Stimulated activated effector memory CD8-positive, alpha-beta T cell treated with anti-CD3 and anti-CD28 coated beads, Interleukin-12 subunit alpha, Interleukin-12 subunit beta, amount 100 ng/mL, for 72 hours (primary cell): Measurements from ENCODE around the gene SNX32.

Experiments used
- ATAC-seq: fragments of 150-1000 bp; cut with Tn5 transposase; 2 replicates; pipeline ENCODE4 v1.10.0; 2021
- DNase-seq, 2 donors: peaks; one replicate each; pipeline ENCODE4 v3.0.0; 2021 to 2022; ENCODE audit warnings: low spot score in 2 of 2
- H3K27ac Mint-ChIP-seq: one replicate; pipeline ENCODE4 v1.8.0; 2022; ENCODE audit warnings: mild to moderate bottlenecking, mixed read lengths
- H3K36me3 Mint-ChIP-seq: one replicate; pipeline ENCODE4 v1.8.0; 2022; ENCODE audit warnings: mild to moderate bottlenecking, mixed read lengths
- H3K4me1 Mint-ChIP-seq: one replicate; pipeline ENCODE4 v1.8.0; 2022; ENCODE audit warnings: mixed read lengths
- H3K4me3 Mint-ChIP-seq: one replicate; pipeline ENCODE4 v1.8.0; 2022; ENCODE audit warnings: mild to moderate bottlenecking, mixed read lengths
- H3K9me3 Mint-ChIP-seq: one replicate; pipeline ENCODE4 v1.8.0; 2022; ENCODE audit warnings: mixed read lengths

The SNX32 gene

GRCh38 chr11:65873318-65874156, 39.8 kb downstream of the SNX32 start:
- Mint-ChIP-seq H3K4me1 (peaks cover 43% of the 10 kb centered on the region), H3K27ac (peak overlapping the region; percentile 95), H3K9me3 (no peaks in the 10 kb centered on the region), H3K36me3 (peaks cover 11% of the 10 kb centered on the region), H3K4me3 (peak overlapping the region; percentile 95)
- DNase-seq = peak; percentile 99 to 100
- peak; percentile 85 for ATAC-seq

GRCh38 chr11:65879617-65880016, 45.9 kb downstream of the SNX32 start, which contains the start of gene CTSW:
CTSW (plus strand) TSS chr11:65879837; CDS start chr11:65879855, 18 bp downstream.
- peak within 1 kb of the TSS; percentile 85 for H3K4me3 Mint-ChIP-seq
- H3K36me3 Mint-ChIP-seq = peaks cover 50% of the 10 kb centered on the region
- peak within 1 kb of the TSS; percentile 97 for H3K27ac Mint-ChIP-seq
- peaks cover 55% of the 10 kb centered on the region for H3K4me1 Mint-ChIP-seq
- ATAC-seq (peak; percentile 66), DNase-seq (peak in 1 of 2 donors; percentile 72)
- H3K9me3 Mint-ChIP-seq = no peaks in the 10 kb centered on the region

- H3K36me3 Mint-ChIP-seq = peaks cover 54% of the 10 kb centered on the region
- H3K27ac Mint-ChIP-seq = peak overlapping the region; percentile 97
- H3K9me3 Mint-ChIP-seq = no peaks in the 10 kb centered on the region
- DNase-seq = no peak
- peak overlapping the region; percentile 85 for H3K4me3 Mint-ChIP-seq
- H3K4me1 Mint-ChIP-seq = peaks cover 60% of the 10 kb centered on the region
- ATAC-seq = no peak
These were observed 46.3 kb downstream of the SNX32 start for GRCh38 chr11:65880027-65880426.

DNA sequence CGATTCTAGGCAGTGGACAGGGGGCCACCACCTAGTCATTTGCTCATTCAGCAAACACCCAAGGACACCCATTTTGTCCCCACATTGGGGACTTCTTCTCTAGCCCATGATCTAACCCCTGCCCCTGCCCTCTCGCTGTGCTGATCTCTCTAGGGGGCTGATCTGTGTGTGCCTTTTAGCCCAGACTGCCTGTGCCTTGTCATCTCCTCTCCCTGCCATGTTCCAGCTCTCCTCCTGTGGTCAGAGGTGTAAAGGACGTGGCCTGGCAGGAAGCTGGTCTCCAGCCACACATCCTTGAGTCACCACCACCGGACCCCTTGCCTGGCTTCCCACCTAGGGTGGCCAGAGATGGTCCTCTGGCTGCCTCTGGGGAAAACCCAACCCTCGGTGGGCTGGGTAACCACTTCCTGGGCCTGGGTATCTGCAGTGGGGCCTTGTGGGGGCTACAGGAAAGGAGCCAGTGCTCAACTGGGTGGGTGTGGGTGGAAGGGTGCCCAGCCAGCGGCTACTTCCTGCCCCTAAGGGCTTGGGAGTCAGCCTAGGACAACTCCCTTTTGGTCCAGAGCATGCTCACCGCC, 47.2 kb downstream of the SNX32 start:
- DNase-seq = peak in 1 of 2 donors; percentile 77
- peak overlapping the region; percentile 85 for H3K4me3 Mint-ChIP-seq
- peaks cover 63% of the 10 kb centered on the region for H3K4me1 Mint-ChIP-seq
- ATAC-seq = peak; percentile 48
- H3K9me3 Mint-ChIP-seq = no peaks in the 10 kb centered on the region
- H3K27ac Mint-ChIP-seq = peak overlapping the region; percentile 97
- H3K36me3 Mint-ChIP-seq = peaks cover 63% of the 10 kb centered on the region

GRCh38 chr11:65882120-65883057, 48.6 kb downstream of the SNX32 start:
- Mint-ChIP-seq H3K4me3 (peak overlapping the region; percentile 85), H3K4me1 (peaks cover 66% of the 10 kb centered on the region), H3K27ac (peak overlapping the region; percentile 97), H3K36me3 (peaks cover 78% of the 10 kb centered on the region), H3K9me3 (no peaks in the 10 kb centered on the region)
- DNase-seq = no peak
- ATAC-seq = no peak

- no peaks in the 10 kb centered on the region for H3K9me3 Mint-ChIP-seq
These were observed 49.4 kb downstream of the SNX32 start for GRCh38 chr11:65883058-65883761.

GRCh38 chr11:65883786-65884715, 50.3 kb downstream of the SNX32 start:
- Mint-ChIP-seq H3K4me1 (peaks cover 68% of the 10 kb centered on the region), H3K4me3 (no peak overlapping the region), H3K9me3 (no peaks in the 10 kb centered on the region), H3K27ac (peak overlapping the region; percentile 74), H3K36me3 (peaks cover 94% of the 10 kb centered on the region)
- ATAC-seq (no peak), DNase-seq (no peak)

More at GRCh38 chr11:65883058-65883761, 49.4 kb downstream of the SNX32 start:
- Mint-ChIP-seq H3K36me3 (peaks cover 86% of the 10 kb centered on the region), H3K4me3 (no peak overlapping the region), H3K4me1 (peaks cover 68% of the 10 kb centered on the region), H3K27ac (peak overlapping the region; percentile 74)
- DNase-seq = no peak
- no peak for ATAC-seq

DNA sequence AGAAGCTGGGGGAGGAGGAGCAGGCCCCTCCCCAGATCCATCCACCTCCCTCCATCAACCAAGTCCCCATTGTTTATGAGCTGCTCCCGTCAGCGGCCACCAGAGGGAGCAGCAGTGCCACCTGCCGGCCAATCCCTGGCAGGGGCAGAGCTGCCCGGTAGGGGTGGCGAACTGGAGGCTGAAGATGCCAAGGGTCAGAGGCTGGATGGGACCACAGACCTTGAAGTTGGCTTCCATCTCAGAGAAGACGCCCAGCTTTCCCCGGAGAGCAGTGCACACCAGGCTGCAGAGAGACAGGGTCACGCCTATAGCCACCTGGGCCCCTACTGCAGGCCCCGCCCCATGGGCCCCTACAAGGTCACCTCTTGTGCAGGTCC, 50.9 kb downstream of the SNX32 start:
- Mint-ChIP-seq H3K27ac (peak overlapping the region; percentile 74), H3K36me3 (peaks cover 98% of the 10 kb centered on the region), H3K9me3 (no peaks in the 10 kb centered on the region), H3K4me3 (no peak overlapping the region), H3K4me1 (peaks cover 68% of the 10 kb centered on the region)
- ATAC-seq (peak; percentile 56), DNase-seq (peak; percentile 81 to 89)

DNA sequence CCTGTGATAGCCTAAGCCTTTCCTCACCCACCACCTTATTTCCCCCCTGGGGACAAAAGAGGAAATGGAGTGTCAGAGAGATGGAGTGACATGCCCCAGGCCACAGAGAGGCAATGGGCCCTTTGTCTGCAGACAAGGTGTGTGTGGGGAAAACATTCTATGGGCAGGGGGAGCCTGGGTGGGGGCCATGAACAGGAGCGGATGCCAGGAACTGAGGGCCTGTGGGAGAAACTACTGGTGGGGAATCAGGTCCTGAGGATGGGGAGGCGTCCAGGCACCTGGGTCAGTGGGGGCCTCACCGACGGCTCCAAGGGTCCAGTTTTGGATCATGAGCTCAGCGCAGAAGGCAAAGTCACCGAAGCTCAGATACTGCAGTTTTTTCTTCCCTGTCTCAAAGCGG, 51.5 kb downstream of the SNX32 start:
- Mint-ChIP-seq H3K27ac (peak overlapping the region; percentile 74), H3K4me1 (peaks cover 70% of the 10 kb centered on the region), H3K36me3 (peaks cover 98% of the 10 kb centered on the region), H3K9me3 (no peaks in the 10 kb centered on the region), H3K4me3 (no peak overlapping the region)
- ATAC-seq (no peak), DNase-seq (no peak)

DNA sequence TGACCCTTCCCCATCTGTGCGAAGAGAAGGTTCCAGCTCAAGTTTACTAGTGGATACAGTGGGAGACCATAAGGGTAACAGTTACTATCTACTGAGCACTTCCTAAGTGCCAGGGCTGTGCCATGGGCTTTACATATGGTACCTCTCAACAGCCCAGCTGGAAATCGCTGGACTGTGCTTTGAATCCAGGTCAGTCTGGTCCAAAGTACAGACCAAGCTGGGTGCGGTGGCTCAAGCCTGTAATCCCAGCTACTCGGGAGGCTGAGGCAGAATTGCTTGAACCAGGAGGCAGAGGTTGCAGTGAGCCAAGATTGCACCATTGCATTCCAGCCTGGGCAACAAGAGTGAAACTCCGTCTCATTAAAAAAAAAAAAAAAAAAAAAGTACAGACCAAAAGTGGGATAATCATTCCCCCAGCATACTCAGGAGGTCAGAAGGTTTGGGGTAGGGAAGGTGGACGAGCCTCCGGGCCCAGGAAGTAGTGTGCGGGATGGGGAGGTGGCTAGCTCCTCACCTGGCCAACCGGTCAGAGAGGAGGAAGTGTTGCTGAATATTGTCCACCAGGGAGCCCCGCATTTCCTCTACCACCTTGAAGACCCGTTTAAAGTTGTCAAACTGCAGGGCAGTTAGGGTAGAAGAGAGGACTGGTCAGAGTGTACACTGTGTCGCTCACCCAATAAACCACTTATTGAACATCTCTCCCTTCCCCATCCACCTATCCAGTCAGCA, 52.2 kb downstream of the SNX32 start:
- H3K4me3 Mint-ChIP-seq = peak overlapping the region; percentile 78
- H3K9me3 Mint-ChIP-seq = no peaks in the 10 kb centered on the region
- H3K4me1 Mint-ChIP-seq = peaks cover 65% of the 10 kb centered on the region
- peaks cover 94% of the 10 kb centered on the region for H3K36me3 Mint-ChIP-seq
- DNase-seq (no peak), ATAC-seq (no peak)
- H3K27ac Mint-ChIP-seq = peak overlapping the region; percentile 74

DNA sequence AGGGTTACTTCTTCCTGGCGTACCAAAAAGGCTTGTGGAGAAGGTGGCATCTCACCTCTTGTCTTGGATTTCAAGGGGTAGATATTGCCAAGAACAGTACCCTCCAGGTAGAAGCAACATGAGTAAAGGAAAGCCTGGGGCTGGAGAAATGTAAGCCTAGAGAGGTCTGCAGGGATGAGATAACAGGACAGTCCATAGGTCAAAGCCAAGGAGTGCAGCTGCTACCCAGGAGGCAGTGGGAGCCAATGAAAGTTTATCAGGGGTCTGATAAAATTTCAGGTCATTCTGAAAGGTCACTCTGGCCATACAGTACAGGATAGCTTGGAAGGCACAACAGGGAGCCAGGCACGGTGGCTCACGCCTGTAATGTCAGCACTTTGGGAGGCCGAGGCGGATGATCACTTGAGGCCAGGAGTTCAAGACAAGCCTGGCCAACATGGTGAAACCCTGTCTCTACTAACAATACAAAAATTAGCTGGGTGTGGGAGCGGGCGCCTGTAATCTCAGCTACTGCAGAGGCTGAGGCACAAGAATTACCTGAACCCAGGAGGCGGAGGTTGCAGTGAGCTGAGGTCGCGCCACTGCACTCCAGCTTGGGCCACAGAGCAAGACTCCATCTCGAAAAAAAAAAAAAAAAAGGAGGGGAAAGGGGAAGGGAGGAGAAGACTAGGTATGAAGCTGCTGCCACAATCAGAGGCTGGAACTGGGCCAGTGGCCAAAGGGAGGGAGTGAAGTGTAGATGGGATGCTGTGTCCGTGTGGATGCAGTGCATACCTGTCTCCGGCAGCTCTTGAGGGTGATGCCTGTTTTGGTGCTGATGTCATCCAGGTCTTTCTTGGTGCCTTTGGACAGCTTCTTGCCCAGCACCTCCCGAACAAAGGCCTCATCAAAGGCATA, 53.3 kb downstream of the SNX32 start:
- Mint-ChIP-seq H3K36me3 (peaks cover 97% of the 10 kb centered on the region), H3K27ac (peak overlapping the region; percentile 82), H3K9me3 (no peaks in the 10 kb centered on the region), H3K4me1 (peaks cover 57% of the 10 kb centered on the region), H3K4me3 (peak overlapping the region; percentile 78)
- ATAC-seq = no peak
- no peak for DNase-seq

GRCh38 chr11:65887723-65888162, 54.0 kb downstream of the SNX32 start:
- ATAC-seq (no peak), DNase-seq (no peak)
- Mint-ChIP-seq H3K36me3 (peaks cover 97% of the 10 kb centered on the region), H3K27ac (peak overlapping the region; percentile 82), H3K4me3 (peak overlapping the region; percentile 78), H3K9me3 (no peaks in the 10 kb centered on the region), H3K4me1 (peaks cover 64% of the 10 kb centered on the region)
